HepG2 (cell line): ENCODE data around the gene PLK3. TPM values are rescaled to one million over a fixed set of nuclear protein-coding genes. Genes with fewer than 3 reads are reported as not detected.

Experiments used
- ATF1 ChIP-seq: IDR thresholded peaks from 2 replicates; pipeline ENCODE4 v1.6.1; 2016; ENCODE audit warnings: mild to moderate bottlenecking, control low read depth
- CENPT ChIP-seq: sonication (generic); formaldehyde crosslinking; IDR thresholded peaks from 2 replicates; pipeline ENCODE4 v1.8.0; 2022; ENCODE audit warnings: low read depth, mild to moderate bottlenecking, moderate library complexity, missing genetic modification reagents
- CREB3 ChIP-seq: sonication (generic); formaldehyde crosslinking; IDR thresholded peaks from 2 replicates; pipeline ENCODE4 v1.5.0; 2020; ENCODE audit warnings: missing genetic modification reagents
- FOXP4 ChIP-seq: sonication (generic); formaldehyde crosslinking; IDR thresholded peaks from 2 replicates; pipeline ENCODE4 v1.4.0; 2020; ENCODE audit warnings: missing genetic modification reagents
- HMGA1 ChIP-seq: sonication (generic); formaldehyde crosslinking; conservative IDR thresholded peaks from 2 replicates; pipeline ENCODE4 v1.4.0; 2020; ENCODE audit warnings: missing genetic modification reagents
- KLF13 ChIP-seq: sonication (generic); formaldehyde crosslinking; IDR thresholded peaks from 2 replicates; pipeline ENCODE4 v1.4.0; 2020; ENCODE audit warnings: mild to moderate bottlenecking, missing genetic modification reagents
- NCOR1 ChIP-seq: fragments of 200-600 bp; sonication (generic); IDR thresholded peaks from 2 replicates; pipeline ENCODE4 v1.7.0; 2017; ENCODE audit warnings: antibody characterized with exemption, low read length, borderline replicate concordance
- PCBP2 ChIP-seq: fragments of 200-400 bp; formaldehyde crosslinking; optimal IDR thresholded peaks from 2 replicates; pipeline ENCODE3; 2018; ENCODE audit warnings: low read length, low read depth; ENCODE audit not compliant: poor library complexity, severe bottlenecking
- USF2 ChIP-seq, 2 experiments: sonication (generic) in 1 of 2; formaldehyde crosslinking in 1 of 2; IDR thresholded peaks; 2 replicates each; pipeline versions ENCODE4 v1.5.1 to v1.6.1; 2011 to 2020; ENCODE audit warnings: borderline replicate concordance in 1 of 2, low read depth in 1 of 2, low read length in 1 of 2, mild to moderate bottlenecking in 1 of 2, missing genetic modification reagents in 1 of 2, moderate library complexity in 1 of 2
- ZBTB10 ChIP-seq: sonication (generic); formaldehyde crosslinking; IDR thresholded peaks from 2 replicates; pipeline ENCODE4 v1.4.0; 2020; ENCODE audit warnings: missing genetic modification reagents, borderline replicate concordance
- ZMYM3 ChIP-seq: sonication (generic); formaldehyde crosslinking; IDR thresholded peaks from 2 replicates; pipeline ENCODE4 v1.5.1; 2020; ENCODE audit warnings: mild to moderate bottlenecking, missing genetic modification reagents
- ZNF30 ChIP-seq: sonication (generic); formaldehyde crosslinking; IDR thresholded peaks from 2 replicates; pipeline ENCODE4 v1.5.0; 2020; ENCODE audit warnings: mild to moderate bottlenecking, missing genetic modification reagents
- ZNF496 ChIP-seq: sonication (generic); formaldehyde crosslinking; IDR thresholded peaks from 2 replicates; pipeline ENCODE4 v1.8.1; 2023; ENCODE audit warnings: mild to moderate bottlenecking, moderate library complexity, missing genetic modification reagents; ENCODE audit not compliant: insufficient replicate concordance
- ZNF513 ChIP-seq: sonication (generic); formaldehyde crosslinking; conservative IDR thresholded peaks from 2 replicates; pipeline ENCODE4 v1.5.0; 2020; ENCODE audit warnings: missing genetic modification reagents
- ZNF674 ChIP-seq: sonication (generic); formaldehyde crosslinking; IDR thresholded peaks from 2 replicates; pipeline ENCODE4 v1.5.0; 2020; ENCODE audit warnings: low read depth, mild to moderate bottlenecking, missing genetic modification reagents
- ZNF792 ChIP-seq: IDR thresholded peaks from 2 replicates; pipeline ENCODE4 v1.6.1; 2016
- ZSCAN30 ChIP-seq: sonication (generic); formaldehyde crosslinking; IDR thresholded peaks from 2 replicates; pipeline ENCODE4 v1.5.0; 2020; ENCODE audit warnings: mild to moderate bottlenecking, missing genetic modification reagents
- polyA plus RNA-seq, 8 experiments: library from polyadenylated mRNA; depleted of rRNA in 3 of 8; stranded (reverse) in 7 of 8; unstranded in 1 of 8; fragments of >200 nt; fragmentation: Illumina TruSeq in 4 of 8; extraction: Trizol in 4 of 8; gene quantifications; 2 replicates each; pipeline versions ENCODE4 v1.2.1 to v1.2.3, GENCODE V29; 2011 to 2016; ENCODE audit warnings: low read depth in 4 of 8, missing spikeins in 1 of 8, mixed read lengths in 1 of 8; ENCODE audit not compliant: insufficient read depth in 1 of 8
- total RNA-seq, 5 experiments: library from RNA; depleted of rRNA; stranded (reverse); fragments of >200 nt; fragmentation: Illumina TruSeq; extraction: Trizol; gene quantifications; 2 replicates each; pipeline ENCODE4 v1.2.3, GENCODE V29; 2016; ENCODE audit warnings: low read depth in 1 of 5

Gene PLK3
- total and polyA plus RNA-seq, 2 of the 13 experiments (the other 11 are each of a cell fraction or from before 2014, with no cell fraction given), result 9.8 to 16.9 TPM

GRCh38 chr1:44775078-44775929, 24.9 kb upstream of the PLK3 start, which contains the start of gene RPS8 (continued):
- TF ChIP-seq ZNF513 (no peak), CREB3 (CRISPR knock-in tag) (peak; percentile 62; the same call in 1 of the 2 replicates), HMGA1 (CRISPR knock-in tag) (no peak), ATF1 (CRISPR knock-in tag) (peak; percentile 99), ZNF792 (CRISPR knock-in tag) (no peak; the same call in 1 of the 2 replicates), KLF13 (CRISPR knock-in tag) (no peak), ZBTB10 (no peak), ZNF30 (CRISPR knock-in tag) (peak; percentile 83; the same call in 1 of the 2 replicates), ZNF674 (no peak), FOXP4 (peak; percentile 49; the same call in 1 of the 2 replicates), CENPT (CRISPR knock-in tag) (no peak), ZMYM3 (CRISPR knock-in tag) (peak; percentile 22; the same call in 1 of the 2 replicates), ZNF496 (CRISPR knock-in tag) (no peak), PCBP2 (no peak), ZSCAN30 (CRISPR knock-in tag) (0 out of 2 replicates have a peak, but pooled peaks have one; percentile 64), USF2 (IDR thresholded peaks at IDR 0.05; ENCODE audit: low read depth, low read length) (no peak), USF2 (CRISPR knock-in tag; IDR thresholded peaks at IDR 0.05; ENCODE audit: borderline replicate concordance) (0 out of 2 replicates have a peak, but pooled peaks have one; percentile 15), NCOR1 (no peak; the same call in 1 of the 2 replicates)
